GM21576 (cell line): ENCODE measurements around the gene ARHGDIA.

Experiments used
- ATAC-seq: cut with Tn5 transposase; IDR thresholded peaks from one replicate; pipeline ENCODE4 v1.9.1; 2021; ENCODE audit warnings: mild to moderate bottlenecking, moderate library complexity; ENCODE audit not compliant: unreplicated experiment

ARHGDIA gene

DNA sequence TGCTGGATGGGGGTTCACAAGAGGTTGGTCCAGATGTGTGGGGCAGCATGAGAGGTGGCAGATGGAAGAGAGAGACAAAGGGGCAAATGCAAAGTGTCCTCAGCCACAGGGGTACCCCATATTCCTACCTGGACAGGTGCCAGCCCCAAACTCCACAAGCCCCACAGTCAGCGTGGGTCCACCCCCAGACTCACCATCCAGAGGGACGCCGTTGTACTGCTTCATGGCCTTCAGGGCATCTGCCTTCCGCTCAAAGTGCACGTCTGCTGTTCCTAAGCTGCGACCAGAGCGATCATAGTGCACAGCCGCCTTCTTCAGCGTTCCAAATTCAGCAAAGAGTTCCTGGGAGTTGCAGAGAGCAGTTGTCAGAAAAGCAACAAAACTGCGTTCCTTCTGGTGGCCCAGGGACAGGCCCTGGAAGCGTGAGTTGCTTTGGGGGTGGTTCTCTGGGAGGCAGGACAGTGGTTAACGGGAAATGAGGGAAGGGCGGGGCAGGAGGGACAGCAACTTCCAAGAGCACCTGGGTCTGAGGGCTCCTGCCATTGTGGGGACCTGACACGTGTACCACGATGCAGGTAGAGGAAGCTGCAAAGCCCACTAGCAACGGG is 18.0 kb upstream of the ARHGDIA start:
- ATAC-seq: no peak

DNA sequence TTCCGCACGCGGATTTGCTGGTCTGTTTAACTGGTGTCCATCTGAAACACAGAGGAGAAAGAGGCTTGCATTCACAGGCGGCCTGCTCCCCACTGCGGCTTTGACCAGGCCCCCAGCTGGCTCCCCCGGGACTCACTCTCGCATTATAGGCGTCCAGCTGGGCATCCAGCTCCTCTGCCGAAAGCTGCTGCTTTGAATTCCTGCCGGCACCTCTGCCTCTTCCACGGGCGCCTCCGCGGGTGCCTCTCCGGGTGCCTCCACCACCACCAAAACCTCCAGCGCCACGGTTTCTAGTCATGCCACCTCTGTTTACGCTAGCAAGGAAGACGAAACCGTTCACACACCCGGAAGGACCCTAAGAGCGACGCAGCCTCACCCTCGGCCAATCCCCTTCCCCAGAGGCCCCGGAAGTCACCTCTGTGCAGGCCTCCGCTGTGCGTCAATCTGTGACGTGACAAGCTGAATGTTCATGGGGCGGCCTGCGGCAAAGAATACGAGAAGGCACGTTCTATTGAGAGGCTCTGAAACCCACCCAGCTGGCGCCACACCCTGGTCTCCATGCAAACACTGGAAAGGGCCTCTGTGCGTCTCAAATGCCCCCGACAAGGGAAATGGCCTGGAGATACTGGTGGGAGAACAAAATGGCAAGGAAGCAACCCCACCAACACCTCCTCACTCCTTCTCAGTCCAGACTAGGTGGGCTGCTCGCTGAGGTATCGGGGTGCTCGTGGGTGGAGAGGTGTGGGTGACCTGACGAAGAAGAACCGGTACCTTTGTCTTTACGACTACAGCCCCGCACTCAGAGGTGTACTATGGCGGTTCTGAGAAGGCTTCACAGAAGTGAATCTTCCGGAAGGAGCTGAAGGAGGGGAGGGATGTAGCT is 17.2 kb upstream of the ARHGDIA start:
- no peak for ATAC-seq

DNA sequence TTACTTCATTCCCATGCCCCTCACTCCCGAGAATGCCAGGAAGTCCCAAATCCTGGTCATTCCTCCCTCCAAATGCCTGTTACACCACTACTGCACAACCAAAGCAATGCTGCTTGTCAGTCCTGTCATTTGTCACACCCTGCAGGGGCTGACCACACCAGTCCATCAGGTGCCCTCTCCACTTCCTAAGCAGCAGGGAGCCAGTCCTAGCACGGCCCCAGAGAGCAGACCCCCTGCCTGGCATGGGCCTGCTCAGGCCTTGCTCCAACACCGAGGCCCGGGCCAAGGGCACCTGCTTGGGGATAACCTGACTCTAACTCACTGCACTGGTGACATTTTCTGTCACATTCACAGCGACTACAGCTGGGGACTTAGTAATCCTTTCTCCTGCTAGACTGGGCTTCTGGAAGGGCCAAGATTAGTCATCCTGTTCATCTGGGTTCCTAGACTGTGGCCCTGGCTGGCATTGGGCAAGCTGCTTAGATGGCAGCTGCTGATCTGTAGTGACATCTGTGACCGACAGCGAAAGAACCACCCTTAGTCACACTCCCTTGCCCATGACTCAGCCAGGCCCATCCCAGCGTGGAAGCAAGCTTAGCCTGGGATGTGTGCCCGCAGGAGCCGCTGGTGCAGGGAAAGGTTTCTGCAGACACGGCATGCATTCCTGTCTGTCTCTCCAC is 14.9 kb upstream of the ARHGDIA start:
- ATAC-seq: no peak

- ATAC-seq: no peak
Observed at GRCh38 chr17:81885454-81885853, 14.3 kb upstream of the ARHGDIA start.

- no peak for ATAC-seq
Observed at GRCh38 chr17:81884968-81885367, 13.8 kb upstream of the ARHGDIA start.

- no peak for ATAC-seq
Observed at GRCh38 chr17:81884520-81884919, 13.4 kb upstream of the ARHGDIA start.

GRCh38 chr17:81879121-81879520 is 8.0 kb upstream of the ARHGDIA start:
- ATAC-seq: no peak

GRCh38 chr17:81878294-81878693 is 7.2 kb upstream of the ARHGDIA start:
- no peak for ATAC-seq

DNA sequence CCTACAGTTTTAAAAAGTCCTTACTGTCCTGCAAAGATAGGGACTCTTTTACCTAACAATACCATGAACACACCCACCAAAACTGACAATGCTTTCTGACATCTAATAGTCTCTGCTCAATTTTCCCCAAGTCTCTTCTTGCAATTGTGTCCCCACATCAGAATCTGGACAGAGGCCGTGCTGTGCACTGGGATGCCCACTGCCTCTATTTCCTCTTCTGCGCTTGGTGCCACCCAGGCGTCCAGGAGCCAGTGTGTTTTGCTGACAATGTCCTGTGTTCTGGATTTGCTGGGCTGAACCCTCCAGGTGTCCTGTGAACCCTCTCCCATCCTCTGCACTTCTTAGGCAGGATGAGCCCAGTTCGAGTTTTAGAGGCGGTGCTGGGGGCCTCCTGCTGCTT is 6.4 kb upstream of the ARHGDIA start:
- no peak for ATAC-seq

DNA sequence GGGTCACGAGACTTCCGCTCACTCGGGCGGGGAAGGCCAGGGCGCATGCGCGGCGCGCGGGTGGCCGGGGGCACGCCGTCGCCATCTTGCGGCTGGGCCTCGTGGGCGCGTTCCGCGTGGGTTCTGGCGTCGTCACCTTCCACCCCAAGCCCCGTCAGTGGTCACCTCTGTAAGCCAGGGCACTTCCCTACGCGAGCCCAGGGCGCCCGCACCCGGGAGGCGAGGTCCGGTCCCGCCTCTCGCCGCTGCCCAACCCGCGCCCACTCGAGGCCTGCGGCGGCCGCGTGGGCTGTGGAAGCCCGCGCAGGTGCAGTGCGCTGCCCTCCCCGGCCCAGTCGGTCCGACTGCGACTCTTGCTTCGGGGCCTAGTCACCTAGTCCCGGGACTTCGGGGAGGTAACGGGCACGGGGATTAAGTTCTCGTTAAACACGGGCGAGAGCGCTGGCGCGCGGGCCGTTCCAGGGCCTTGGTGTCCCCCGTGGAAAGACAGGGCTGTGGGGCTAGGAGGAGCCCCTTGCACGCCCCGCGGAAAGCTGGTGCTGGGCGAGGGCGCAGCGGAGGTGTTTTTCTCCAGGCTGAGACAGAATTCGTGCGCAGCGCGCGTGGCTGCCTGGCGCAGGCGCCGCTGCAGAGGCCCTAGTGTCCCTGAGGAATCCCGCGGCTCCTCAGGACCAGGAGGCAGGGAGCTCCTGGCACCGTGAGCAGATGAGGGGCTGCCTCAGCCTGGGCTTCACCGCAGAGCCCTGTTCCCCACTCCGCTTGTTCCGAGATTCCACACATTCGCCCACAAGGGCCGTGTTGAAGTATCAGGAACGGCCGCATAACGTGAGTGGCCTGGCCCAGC is 472 bp upstream of the ARHGDIA start:
- peak; percentile 12 for ATAC-seq

GRCh38 chr17:81870131-81870980 is 781 bp downstream of the ARHGDIA start:
- peak; percentile 6 for ATAC-seq

DNA sequence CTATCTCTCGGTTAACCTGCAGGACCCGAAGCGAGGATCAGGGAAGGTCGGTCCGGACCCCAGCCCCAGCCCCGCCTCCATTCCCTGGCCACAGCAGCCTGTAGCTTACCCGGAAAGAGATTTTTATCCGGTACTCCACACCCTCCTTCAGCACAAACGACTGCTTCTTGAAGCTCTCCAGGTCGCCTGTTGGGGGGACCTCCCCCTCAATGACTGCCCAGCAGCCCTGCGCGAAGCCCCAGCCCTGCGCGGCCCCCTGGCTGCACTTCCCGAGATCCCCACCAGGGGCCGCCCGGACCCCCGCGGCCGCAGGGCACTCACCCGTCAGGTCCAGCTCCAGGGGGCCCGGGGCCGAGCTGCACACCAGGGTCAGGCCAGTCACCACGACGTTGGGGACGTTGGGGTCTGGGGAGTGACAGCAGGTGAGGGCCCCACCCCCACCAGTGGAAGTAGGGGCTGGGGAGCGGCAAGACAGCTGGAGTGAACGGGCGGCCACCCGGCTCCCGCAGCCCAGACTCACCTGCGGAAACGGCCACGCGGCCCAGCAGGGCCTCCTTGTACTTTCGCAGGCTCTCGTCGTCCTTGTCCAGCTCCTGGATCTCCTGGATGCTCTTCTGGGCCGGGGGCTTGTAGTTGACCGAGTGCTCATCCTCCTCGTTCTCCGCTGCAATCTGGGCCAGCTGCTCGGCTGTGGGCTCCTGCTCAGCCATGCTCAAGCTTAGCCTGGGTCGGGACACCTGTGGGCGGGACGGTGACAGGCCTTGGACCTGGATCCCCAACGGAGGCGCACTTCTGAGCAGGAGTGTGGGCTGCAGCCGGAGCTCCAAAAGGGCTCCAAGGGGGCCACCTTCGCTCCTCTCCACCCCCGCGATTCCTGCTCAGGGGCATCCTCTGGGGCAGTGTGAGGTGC is 1.7 kb downstream of the ARHGDIA start:
- ATAC-seq: no peak

- no peak for ATAC-seq
Observed at GRCh38 chr17:81868674-81869220, 2.4 kb downstream of the ARHGDIA start.

DNA sequence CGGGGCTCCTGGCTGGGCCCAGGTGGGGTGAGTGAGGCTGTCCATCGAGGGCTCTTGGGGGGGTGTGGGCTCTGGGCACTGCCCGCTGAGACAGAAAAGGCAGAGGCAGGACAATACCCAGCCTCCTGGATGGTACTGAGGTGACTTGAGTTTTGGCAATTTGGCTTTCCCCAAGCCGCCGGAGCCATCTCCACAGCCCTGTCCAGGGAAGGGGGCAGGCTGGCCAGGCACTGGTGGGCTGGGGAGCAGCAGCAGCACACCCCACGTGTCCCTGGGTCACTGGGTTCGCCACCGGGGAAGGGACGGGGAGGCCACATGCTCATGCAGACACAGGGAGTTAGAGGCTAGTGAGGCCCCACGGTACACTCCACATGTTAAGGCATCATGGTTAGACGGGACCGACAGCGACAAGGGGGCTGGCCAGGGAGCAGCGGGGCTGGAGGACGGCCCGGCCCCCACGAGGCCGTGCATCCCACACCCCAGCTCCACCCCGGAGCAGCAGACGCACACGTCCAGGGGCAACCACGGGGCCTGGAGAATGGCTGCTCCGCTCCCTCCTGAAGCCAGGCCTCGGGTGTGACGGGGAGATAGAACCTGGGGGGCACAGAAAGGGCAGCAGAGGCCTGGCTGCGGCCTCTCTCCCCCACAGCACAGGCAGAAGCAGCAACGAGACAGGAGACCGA is 3.0 kb downstream of the ARHGDIA start:
- no peak for ATAC-seq

- ATAC-seq: no peak
Observed at GRCh38 chr17:81867170-81867990, 3.8 kb downstream of the ARHGDIA start.

- no peak for ATAC-seq
Observed at GRCh38 chr17:81866440-81867169, 4.5 kb downstream of the ARHGDIA start.
